Keratinocyte (primary cell): ENCODE data around the gene NACAD. TPM values are rescaled to one million over a fixed set of nuclear protein-coding genes. Genes with fewer than 3 reads are reported as not detected.

Experiments used
- DNase-seq: peaks from one replicate; pipeline ENCODE4 v3.0.0-alpha.2; 2011; ENCODE audit warnings: low read depth, missing footprints, low spot score
- FAIRE-seq: peaks from 2 replicates; lab custom pipeline; 2011; peaks lifted over from hg19 to GRCh38; lab: Jason Lieb, UNC
- H2AFZ ChIP-seq: 2 replicates; pipeline ENCODE4 v1.6.0; 2012; ENCODE audit warnings: low read length, control low read depth, inconsistent platforms; ENCODE audit not compliant: control insufficient read depth
- H3K27ac ChIP-seq: 2 replicates; pipeline ENCODE4 v1.5.1; 2011; ENCODE audit warnings: low read length; ENCODE audit not compliant: control insufficient read depth, insufficient read depth
- H3K27me3 ChIP-seq: 3 replicates; pipeline ENCODE4 v1.6.0; 2011; ENCODE audit warnings: low read length; ENCODE audit not compliant: control insufficient read depth, insufficient read depth; ENCODE audit errors: extremely low read depth
- H3K36me3 ChIP-seq, 2 experiments: 2 replicates in 1 of 2; 3 replicates in 1 of 2; pipeline ENCODE4 v1.5.1; 2011; ENCODE audit warnings: low read length in 2 of 2, mild to moderate bottlenecking in 1 of 2; ENCODE audit not compliant: control insufficient read depth in 2 of 2, insufficient read depth in 2 of 2; ENCODE audit errors: extremely low read depth in 1 of 2
- H3K4me1 ChIP-seq: 3 replicates; pipeline ENCODE4 v1.5.1; 2011; ENCODE audit warnings: low read length; ENCODE audit not compliant: control insufficient read depth, insufficient read depth; ENCODE audit errors: extremely low read depth
- H3K4me2 ChIP-seq: 3 replicates; pipeline ENCODE4 v1.6.0; 2011; ENCODE audit warnings: low read depth, low read length; ENCODE audit not compliant: control insufficient read depth, insufficient read depth; ENCODE audit errors: extremely low read depth
- H3K4me3 ChIP-seq, 3 experiments: fragments of 200-600 bp in 1 of 3; sonication (generic) in 1 of 3; 2 replicates in 2 of 3; 3 replicates in 1 of 3; pipeline ENCODE4 v1.5.1; 2011 to 2016; ENCODE audit warnings: low read length in 3 of 3, mild to moderate bottlenecking in 3 of 3, control low read depth in 2 of 3, inconsistent platforms in 1 of 3, low read depth in 1 of 3, mixed read lengths in 1 of 3, mixed run types in 1 of 3, moderate library complexity in 1 of 3; ENCODE audit not compliant: control insufficient read depth in 2 of 3, insufficient read depth in 2 of 3; ENCODE audit errors: extremely low read depth in 1 of 3
- H3K79me2 ChIP-seq: 2 replicates; pipeline ENCODE4 v1.6.0; 2012; ENCODE audit warnings: low read length; ENCODE audit not compliant: control insufficient read depth, insufficient read depth
- H3K9ac ChIP-seq: 3 replicates; pipeline ENCODE4 v1.6.0; 2011; ENCODE audit warnings: low read length; ENCODE audit not compliant: control insufficient read depth, insufficient read depth; ENCODE audit errors: extremely low read depth
- H3K9me1 ChIP-seq: 3 replicates; pipeline ENCODE4 v1.6.0; 2011; ENCODE audit warnings: low read length; ENCODE audit not compliant: control insufficient read depth, insufficient read depth; ENCODE audit errors: extremely low read depth
- H3K9me3 ChIP-seq: 2 replicates; pipeline ENCODE4 v1.5.1; 2012; ENCODE audit warnings: low read depth, low read length; ENCODE audit not compliant: control insufficient read depth
- H4K20me1 ChIP-seq: 3 replicates; pipeline ENCODE4 v1.6.0; 2011; ENCODE audit warnings: low read length; ENCODE audit not compliant: control insufficient read depth, insufficient read depth; ENCODE audit errors: extremely low read depth
- EZH2 ChIP-seq: IDR thresholded peaks from one replicate; pipeline ENCODE4 v1.6.1; 2012; ENCODE audit warnings: inconsistent platforms, mild to moderate bottlenecking, low read length, moderate library complexity
- dilution Hi-C: fragments of 300-500 bp; cut with MboI; formaldehyde crosslinking; loops from one replicate; pipeline ENCODE4 v1.7.0; 2020; ENCODE audit warnings: low sequenced_read_pairs; ENCODE audit not compliant: extremely low pct_ligation_motif_present
- polyA plus RNA-seq, 5 experiments: library from polyadenylated mRNA; depleted of rRNA in 3 of 5; stranded (reverse) in 3 of 5; stranded (forward) in 1 of 5; unstranded in 1 of 5; fragments of >200 nt; gene quantifications; 1 replicate in 1 of 5; 2 replicates in 3 of 5; 3 replicates in 1 of 5; pipeline versions ENCODE4 v1.2.1 to v1.2.3, GENCODE V29; 2011 to 2012; ENCODE audit warnings: missing spikeins in 2 of 5, low read depth in 1 of 5, low replicate concordance in 1 of 5
- TF ChIP-seq, protein P1 (sequence below), 3 experiments: IDR thresholded peaks in 1 of 3; conservative IDR thresholded peaks in 1 of 3; optimal IDR thresholded peaks in 1 of 3; 2 replicates in 2 of 3; 3 replicates in 1 of 3; pipeline versions ENCODE3 to v1.5.1; 2011; ENCODE audit warnings: low read length in 3 of 3, mild to moderate bottlenecking in 3 of 3, moderate library complexity in 2 of 3, control low read depth in 1 of 3, inconsistent platforms in 1 of 3; ENCODE audit not compliant: insufficient read depth in 2 of 3; ENCODE audit errors: extremely low read depth in 1 of 3

Gene NACAD
- polyA plus RNA-seq, 1 donor (not counting 4 experiments of a cell fraction or from before 2014, with no cell fraction given) = 0.14 TPM

DNA sequence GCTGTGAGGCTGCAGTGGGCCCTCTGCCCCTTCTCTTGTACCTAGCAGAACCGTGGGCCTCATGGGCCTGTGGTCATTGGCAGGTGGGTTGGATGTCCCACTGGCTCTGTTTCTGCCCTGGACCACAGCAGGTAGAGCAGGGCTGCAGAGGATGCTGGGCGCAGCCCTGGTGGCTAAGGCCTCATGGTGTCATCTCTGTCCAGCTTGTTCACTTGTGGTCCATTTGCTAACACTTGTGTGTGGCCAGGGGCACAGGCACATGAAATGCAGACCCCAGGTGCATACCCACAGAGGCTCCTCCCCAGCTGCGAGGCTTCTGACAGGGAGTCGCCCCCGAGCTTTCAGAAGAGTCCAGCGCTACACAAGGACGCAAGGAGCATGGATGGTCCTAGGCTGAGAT lies 45.1 kb upstream of the NACAD start:
- Histone ChIP-seq H3K79me2 (no peaks in the 10 kb centered on the region), H3K9ac (no peak overlapping the region), H3K4me1 (no peaks in the 10 kb centered on the region), H4K20me1 (no peaks in the 10 kb centered on the region), H3K27ac (no peak overlapping the region), H2AFZ (no peak overlapping the region), H3K36me3 (no peaks in the 10 kb centered on the region), H3K9me3 (no peaks in the 10 kb centered on the region), H3K4me2 (no peak overlapping the region), H3K9me1 (no peaks in the 10 kb centered on the region), H3K4me3 (no peak overlapping the region), H3K27me3 (peaks cover 5% of the 10 kb centered on the region)
- FAIRE-seq (no peak), DNase-seq (no peak)
- TF ChIP-seq, protein P1, sequence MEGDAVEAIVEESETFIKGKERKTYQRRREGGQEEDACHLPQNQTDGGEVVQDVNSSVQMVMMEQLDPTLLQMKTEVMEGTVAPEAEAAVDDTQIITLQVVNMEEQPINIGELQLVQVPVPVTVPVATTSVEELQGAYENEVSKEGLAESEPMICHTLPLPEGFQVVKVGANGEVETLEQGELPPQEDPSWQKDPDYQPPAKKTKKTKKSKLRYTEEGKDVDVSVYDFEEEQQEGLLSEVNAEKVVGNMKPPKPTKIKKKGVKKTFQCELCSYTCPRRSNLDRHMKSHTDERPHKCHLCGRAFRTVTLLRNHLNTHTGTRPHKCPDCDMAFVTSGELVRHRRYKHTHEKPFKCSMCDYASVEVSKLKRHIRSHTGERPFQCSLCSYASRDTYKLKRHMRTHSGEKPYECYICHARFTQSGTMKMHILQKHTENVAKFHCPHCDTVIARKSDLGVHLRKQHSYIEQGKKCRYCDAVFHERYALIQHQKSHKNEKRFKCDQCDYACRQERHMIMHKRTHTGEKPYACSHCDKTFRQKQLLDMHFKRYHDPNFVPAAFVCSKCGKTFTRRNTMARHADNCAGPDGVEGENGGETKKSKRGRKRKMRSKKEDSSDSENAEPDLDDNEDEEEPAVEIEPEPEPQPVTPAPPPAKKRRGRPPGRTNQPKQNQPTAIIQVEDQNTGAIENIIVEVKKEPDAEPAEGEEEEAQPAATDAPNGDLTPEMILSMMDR (optimal IDR thresholded peaks at IDR 0.05 in 1 of 3, IDR thresholded peaks at IDR 0.05 in 1 of 3, conservative IDR thresholded peaks at IDR 0.05 in 1 of 3; ENCODE audit: extremely low read depth in 1 of 3, insufficient read depth in 2 of 3, low read length in 3 of 3) = no peak
- TF ChIP-seq EZH2 = no peak
- dilution Hi-C loops = no loop called here

DNA sequence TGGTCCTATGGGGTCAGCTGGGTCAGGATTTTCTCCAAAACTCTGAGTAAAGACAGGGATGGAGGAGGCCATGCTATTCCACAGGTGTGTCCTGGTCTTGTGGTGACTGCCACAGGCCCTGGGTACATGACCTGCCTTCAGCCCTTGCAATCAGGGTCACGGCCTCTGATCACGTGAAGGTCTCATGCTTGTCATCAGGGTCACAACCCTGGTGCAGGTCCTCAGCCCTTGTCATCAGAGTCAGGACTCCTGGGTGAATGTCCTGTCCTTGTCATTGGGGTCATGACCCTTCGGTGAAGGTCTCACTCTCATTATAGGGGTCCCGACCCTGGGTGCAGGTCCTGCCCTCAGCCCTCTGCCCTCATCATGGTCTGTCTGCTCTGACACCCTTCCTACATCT lies 44.6 kb upstream of the NACAD start:
- TF ChIP-seq, protein P1 (optimal IDR thresholded peaks at IDR 0.05 in 1 of 3, IDR thresholded peaks at IDR 0.05 in 1 of 3, conservative IDR thresholded peaks at IDR 0.05 in 1 of 3; ENCODE audit: extremely low read depth in 1 of 3, insufficient read depth in 2 of 3, low read length in 3 of 3) = no peak
- no peak for TF ChIP-seq EZH2
- Histone ChIP-seq H3K4me3 (no peak overlapping the region), H3K4me1 (no peaks in the 10 kb centered on the region), H2AFZ (no peak overlapping the region), H3K9ac (no peak overlapping the region), H4K20me1 (no peaks in the 10 kb centered on the region), H3K9me1 (no peaks in the 10 kb centered on the region), H3K79me2 (no peaks in the 10 kb centered on the region), H3K27me3 (peaks cover 5% of the 10 kb centered on the region), H3K9me3 (no peaks in the 10 kb centered on the region), H3K27ac (no peak overlapping the region), H3K36me3 (no peaks in the 10 kb centered on the region), H3K4me2 (no peak overlapping the region)
- dilution Hi-C loops = no loop called here
- DNase-seq (no peak), FAIRE-seq (no peak)
